DMS 273 (cell line): ENCODE results near the gene LMNB1.
"Not testable (repeated sequence)": the region's sequence is repeated elsewhere in the genome, so short reads cannot be mapped to it uniquely, and the experiment has no call there.

Experiments
- DNase-seq: peaks from one replicate; lab custom pipeline; 2025; ENCODE audit not compliant: unreplicated experiment; lab: John Stamatoyannopoulos, UW

The LMNB1 gene

DNA sequence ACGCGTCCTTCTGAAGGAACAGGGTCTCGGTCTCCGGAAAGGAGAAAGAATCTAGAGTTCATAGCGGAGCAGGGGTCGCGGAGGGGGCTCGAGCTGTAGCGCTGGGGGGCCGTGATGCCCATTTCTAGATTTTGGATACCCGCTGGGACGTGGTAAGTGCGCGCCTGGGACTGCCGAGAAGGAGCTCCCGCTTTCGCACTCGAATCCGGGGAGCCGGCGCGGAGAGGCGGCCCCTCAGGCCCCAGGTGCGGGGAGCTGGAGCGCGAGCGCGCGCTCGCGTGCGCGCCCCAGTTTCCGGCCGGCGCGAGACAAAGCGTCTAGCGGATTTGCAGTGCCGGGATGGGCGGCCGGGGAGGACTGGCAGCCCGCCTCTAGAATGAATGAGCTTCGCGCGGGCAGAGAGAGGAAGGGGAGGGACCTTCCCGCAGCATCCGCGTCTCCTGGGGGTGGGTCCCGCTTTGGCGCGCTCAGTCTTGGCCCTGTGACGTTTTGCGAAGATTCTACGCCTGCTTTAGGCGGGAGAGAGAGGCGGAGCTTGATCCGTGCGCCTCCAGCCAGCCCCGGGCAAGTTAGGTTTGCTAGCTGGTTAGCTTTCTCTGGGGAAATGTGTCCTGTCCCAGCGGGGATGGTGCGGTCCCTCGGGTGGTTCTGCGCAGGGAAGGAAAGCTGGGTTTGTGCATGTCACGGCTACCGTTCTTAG is 1.2 kb downstream of the LMNB1 start:
- DNase-seq = peak; percentile 98

DNA sequence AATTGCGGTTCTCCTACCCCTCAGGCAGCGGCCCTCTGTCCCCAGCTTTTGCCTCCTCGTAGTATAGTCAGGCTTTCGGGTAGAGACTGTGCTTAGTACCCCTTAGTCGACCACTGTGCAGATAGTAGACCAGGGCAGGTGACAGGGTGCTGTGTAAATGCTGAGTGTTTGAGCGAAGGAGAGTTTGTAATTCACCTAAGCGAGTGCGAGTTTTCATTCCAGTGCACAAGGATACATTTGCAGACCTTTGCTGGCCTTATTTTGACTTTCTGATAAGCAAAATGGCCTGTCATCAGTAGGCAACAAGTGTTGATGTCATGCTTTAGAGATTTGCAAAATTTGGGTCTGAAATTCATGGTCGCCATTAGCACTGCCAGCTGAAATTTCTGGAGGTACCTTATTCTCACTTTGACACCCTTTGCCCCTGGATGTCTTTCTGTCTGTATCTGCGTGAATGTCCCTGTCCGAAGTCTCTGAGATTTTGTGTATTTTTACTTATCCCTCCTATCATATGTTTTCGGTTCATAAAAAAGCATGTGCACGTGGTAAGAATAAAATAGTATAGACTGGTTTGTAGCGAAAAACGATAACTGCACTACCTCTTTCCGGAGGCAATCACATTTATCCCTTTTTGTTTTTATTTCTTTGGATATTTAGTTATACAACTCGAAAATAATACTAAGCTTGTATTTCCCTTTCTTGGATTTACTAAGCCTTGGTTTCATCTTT is 1.9 kb downstream of the LMNB1 start:
- DNase-seq = peak; percentile 64

DNA sequence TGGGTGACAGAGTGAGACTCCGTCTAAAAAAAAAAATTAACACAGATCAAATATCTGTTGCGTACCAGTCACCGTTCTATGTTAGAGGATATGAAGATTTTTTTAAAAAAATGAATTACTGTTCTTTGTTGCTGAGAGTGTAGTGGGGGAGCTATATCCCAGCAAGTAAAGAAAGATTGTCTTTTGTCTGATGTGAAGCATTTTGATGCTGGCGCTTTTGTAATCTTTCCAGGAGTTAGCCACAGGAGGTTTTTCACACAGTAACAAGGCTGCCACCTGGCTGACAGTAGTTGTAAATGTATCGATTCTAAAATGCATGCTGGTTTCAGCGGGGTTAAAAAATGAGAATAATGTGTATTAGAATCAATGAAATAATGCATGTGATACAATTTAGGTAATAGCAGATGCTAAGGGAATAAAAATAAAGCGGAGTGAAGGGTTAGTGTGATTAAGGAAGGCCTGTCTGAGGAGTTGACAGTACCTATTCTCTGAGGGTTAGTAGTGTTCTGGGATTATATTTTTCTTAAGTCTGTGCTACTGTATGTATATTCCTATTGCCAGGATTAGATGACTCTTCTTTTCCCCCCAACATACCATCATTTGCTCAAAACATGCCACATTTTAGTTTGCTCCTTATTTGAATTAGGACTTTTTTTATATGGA is 3.4 kb downstream of the LMNB1 start:
- DNase-seq = peak; percentile 84

DNA sequence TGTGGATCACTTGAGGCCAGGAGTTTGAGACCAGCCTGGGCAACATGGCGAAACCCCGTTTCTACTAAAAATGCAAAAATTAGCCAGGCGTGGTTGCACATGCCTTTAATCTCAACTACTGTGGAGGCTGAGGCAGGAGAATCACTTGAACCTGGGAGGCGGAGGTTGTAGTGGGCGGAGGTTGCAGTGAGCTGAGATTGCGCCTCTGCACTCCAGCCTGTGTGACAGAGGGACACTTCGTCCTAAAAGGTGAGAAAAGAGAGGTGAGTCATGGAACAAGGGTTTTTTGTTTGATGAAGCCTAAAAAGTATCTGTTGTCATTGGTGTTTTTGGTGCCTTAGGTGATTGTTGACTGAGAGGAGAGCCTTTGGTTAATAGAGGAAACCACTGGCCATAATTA is 11.5 kb downstream of the LMNB1 start:
- DNase-seq = not testable (repeated sequence)

DNA sequence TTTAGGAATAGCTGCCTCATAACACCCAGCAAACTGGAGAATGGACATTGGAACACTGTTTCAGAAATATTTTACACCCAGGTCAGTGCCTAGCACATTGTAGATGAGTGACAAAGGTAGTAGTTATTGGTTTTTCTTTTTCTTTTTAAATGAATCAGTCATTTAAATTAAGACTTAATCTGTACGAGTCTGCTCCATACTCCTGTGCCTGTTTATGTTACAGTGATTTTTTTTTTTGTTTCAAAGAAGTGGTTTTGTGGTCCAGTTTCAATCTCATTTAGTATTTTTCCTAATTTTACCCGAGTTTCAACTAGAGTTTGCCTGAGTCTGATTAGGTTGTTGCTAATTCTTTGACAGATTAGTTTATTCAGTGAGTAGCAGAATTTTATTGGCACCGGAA is 16.2 kb downstream of the LMNB1 start:
- no peak for DNase-seq

DNA sequence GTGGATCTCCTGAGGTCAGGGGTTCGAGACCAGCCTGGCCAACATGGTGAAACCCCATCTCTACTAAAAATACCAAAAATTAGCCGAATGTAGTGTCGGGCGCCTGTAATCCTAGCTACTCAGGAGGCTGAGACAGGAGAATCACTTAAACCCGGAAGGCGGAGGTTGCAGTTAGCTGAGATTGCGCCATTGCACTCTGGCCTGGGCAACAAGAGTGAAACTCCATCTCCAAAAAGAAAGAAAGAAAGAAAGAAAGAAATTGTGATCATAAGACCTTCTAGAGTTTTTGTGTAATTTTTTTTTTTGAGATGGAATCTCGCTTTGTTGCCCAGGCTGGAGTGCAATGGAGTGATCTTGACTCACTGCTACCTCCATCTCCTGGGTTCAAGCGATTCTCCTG is 16.7 kb downstream of the LMNB1 start:
- not testable (repeated sequence) for DNase-seq

DNA sequence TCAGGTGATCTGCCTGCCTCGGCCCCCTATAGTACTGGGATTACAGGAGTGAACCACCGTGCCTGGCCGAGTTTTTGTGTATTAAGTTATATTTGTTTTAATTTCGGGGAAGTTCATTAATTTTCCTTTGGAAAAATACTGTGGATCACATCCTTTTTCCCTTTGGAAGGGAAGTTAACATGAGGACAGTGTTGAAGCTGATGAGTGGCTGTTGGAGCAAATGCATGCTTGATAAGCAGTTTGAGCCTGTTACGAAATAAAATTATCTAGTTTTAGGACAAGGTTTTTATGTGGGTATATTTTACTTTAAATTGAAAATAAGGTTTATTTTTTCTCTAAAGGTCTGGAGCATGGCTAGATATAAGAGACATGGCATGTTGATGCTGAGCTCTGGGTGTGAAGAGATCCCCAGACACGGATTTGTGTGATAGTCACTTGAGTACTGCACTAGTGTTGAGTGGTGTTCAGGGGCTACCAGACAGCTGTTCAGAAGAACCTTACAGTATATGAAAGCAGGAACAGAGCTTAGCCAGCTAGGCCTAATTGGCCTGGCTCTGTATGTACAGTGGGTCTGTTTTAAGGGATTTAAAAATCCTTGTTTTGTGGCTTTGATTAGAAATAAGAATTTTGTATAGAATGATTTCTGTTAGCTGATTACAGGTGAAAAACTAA is 17.4 kb downstream of the LMNB1 start:
- DNase-seq = peak; percentile 34

DNA sequence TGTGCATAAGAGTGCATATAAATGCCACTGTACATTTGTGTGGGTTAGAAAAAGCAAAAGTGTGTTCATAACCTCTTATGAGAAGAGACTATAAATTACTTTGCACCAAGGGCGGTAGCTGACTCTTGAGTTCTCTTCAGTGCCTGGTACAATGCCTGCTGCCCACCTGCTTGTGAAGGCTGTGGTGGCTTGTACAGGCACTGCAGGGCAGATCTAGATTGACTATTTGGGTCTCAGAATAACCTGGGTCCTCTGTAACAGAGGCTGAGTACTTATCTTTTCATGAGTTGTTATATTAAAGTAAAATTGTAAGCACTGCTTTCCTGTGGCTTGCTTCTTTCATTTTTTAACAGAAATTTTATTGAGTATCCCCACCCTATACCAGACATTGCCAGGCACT is 22.8 kb downstream of the LMNB1 start:
- no peak for DNase-seq

DNA sequence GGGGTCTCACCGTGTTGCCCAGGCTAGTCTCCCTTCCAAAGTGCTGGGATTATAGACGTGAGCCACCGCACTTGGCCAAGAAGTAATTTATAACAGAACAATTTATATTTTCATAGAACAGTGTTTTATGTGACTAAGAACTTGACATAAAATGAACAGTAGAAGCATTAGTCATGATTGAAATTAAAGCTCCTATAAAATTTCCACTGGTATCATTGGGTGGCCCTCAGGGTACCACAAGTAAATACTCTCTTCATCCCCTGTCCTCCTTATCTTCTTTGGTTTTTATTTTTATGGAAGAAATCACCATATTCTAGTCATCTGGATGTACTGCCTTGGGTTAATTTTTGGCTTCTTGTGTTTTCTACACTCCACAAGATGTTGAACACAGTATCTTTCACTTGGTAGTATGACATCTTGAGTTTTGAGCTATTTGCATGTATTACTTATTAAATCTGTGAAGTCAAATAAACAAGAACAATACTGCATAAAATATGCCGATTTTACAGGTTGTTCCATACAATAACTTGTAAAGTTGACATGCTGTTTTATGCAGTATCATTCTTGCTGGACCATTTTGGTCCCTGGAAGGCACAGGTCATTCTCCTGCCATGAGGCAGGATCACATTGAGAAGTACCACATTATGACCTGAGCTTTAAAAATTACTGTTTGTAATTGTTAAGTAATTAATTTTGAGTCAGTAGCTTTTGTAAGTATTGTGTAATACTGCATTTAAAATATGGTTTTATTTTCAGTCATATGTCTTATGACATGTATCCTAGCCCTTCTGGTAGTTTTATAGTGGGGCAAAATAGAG is 24.4 kb downstream of the LMNB1 start:
- DNase-seq = no peak

DNA sequence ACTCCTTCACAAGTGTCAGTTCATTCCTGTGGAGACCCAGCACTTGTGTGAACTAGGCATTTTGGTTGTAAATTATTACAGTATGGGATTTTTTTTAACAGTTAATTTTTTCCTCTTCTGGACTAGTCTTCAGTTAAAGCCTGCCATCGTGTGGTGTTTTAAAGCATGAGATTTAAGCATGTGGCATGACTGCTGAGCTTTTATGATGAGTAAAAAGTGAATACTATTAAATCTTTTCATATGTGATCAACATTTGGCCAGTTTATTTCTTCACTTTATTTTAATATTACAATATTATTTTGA is 25.0 kb downstream of the LMNB1 start:
- DNase-seq = peak; percentile 41

DNA sequence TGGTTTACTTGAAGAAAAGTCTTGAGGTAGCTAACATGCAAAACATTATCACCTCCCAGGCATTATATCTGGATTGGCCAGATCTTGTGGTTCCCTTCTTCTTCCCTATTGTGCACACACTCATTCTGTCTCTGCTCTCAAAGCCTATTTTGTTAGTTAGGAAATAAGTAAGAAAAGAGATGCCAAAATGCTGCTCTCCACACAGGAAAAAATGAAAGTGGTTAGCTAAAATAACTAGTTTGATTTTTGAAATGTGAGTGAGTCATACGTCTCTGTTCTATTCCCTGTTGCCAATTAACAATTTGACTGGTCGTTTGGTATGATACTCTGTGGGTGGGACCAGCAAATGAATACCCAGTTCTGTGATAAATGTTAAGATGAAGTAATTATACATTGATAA is 28.1 kb downstream of the LMNB1 start:
- DNase-seq = no peak

DNA sequence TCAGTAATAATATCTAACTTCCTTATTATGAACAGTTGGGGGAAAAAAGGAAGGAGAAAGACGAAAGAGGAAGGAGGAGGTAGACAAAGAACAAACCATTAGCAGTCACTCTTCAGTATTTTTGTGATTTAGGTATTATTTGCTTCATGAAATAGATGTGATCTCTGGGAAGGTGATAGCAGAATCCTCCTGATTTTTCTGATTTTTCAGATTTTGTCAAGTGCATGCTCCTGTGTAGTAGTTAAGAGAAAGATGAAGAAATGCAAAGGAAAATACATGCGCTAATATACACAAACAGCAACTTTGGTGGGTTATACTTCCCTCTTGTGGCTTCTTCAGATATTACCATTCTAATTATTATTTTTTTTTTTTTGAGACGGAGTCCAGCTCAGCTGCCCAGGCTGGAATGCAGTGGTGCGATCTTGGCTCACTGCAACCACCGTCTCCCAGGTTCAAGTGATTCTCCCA is 31.6 kb downstream of the LMNB1 start:
- peak; percentile 56 for DNase-seq

DNA sequence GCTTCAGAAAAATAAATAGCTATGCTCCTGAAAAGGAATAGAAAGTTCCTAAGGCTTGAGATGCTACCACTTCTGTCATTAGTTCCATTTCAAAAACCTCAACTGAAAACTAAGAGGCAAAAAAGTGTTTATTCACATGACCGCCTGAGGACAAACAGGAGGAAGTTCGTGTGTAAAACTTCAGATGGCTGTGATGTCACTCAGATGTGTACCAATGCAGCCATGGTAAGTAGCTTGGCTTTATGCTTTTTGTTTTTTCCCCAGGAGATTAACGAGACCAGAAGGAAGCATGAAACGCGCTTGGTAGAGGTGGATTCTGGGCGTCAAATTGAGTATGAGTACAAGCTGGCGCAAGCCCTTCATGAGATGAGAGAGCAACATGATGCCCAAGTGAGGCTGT is 33.0 kb downstream of the LMNB1 start:
- DNase-seq = no peak

DNA sequence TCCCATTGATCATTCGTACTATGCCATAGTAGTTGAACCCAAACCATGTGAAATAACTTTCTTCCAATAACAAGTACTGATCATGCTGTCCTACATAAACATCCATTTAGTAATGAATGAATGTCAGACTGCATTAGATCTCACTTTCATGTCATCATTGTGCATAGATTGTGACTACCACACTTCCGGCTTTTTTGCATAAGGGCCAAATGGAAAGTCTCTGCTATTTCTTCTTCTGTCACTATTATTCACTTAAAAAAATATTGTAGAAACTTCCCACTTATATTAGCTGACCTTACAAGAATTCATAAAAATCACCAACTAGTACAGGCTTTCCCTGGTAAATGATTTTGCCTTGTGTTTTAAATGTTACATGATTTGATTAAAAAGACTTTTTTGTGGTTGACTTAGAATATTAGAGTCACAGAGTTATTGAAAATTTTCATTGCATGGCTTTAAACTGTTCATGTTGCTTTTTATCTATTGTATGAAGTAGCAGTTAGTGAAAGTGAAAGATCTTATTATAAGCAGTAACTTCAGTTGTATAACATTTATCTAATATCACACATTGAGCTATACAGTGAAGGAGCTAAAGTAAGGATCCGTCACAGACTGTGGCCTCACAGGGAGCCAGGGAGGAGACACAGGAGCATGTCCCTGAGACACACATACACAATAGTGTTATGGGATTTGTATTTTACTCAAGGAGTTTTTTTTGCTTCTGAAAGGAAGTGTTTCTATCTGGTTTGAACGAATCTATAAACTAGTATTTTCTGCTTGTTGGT is 33.9 kb downstream of the LMNB1 start:
- no peak for DNase-seq

DNA sequence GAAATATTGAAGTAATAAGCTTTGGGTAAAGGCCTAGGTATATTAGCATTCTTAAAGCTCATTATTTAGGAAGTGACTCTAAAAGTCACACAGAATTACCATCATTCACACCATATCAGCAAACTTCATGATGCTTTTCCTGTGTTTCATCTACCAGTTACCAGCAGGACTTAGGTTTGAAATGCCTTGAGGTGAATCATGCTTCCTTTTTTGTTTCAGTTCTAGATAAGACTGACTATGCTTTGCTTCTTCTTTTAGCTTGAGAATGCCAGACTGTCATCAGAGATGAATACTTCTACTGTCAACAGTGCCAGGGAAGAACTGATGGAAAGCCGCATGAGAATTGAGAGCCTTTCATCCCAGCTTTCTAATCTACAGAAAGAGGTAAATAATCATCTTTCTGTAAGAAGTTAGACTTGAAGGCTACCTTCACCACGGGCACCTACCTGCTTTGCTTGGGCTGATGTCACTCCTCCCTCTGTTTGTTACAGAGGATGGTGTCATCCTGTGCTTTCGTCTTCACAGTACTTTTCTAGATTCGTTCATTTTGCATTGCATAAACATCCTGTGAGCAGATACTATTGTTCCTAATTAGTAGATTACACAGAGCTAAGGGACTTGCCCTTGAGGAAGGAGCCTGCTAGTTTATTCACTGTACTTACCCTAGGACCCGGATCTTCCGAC is 34.7 kb downstream of the LMNB1 start:
- DNase-seq = no peak

DNA sequence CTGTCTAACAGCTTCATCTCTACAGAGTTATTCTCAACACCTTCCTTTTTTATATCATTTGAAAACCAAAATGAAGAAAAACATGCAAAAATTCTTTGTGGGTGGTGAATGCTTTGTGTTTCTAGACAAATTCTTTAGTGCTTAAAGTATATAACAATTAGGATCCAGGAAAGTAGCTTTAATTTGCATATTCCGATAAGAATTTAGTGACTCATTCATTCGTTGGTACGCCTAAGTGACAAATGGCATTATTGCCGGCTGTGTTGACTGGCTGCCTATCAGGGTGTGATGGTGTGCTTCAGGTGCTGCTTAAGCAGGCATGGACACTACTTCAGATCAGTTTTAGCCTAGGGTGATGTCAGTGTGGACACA is 35.2 kb downstream of the LMNB1 start:
- DNase-seq = no peak

DNA sequence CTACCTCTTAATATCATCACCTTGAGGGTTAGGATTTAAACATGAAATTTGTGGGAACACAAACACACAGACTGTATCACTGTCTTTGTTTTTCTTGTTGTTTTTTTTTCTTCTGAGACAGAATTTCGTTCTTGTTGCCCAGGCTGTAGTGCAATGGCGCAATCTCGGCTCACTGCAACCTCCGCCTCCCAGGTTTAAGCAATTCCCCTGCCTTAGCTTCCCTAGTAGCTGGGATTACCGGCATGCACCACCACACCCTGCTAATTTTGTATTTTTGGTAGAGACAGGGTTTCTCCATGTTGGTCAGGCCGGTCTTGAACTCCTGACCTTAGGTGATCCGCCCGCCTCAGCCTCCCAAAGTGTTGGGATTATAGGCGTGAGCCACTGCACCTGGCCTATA is 36.9 kb downstream of the LMNB1 start:
- DNase-seq = not testable (repeated sequence)

DNA sequence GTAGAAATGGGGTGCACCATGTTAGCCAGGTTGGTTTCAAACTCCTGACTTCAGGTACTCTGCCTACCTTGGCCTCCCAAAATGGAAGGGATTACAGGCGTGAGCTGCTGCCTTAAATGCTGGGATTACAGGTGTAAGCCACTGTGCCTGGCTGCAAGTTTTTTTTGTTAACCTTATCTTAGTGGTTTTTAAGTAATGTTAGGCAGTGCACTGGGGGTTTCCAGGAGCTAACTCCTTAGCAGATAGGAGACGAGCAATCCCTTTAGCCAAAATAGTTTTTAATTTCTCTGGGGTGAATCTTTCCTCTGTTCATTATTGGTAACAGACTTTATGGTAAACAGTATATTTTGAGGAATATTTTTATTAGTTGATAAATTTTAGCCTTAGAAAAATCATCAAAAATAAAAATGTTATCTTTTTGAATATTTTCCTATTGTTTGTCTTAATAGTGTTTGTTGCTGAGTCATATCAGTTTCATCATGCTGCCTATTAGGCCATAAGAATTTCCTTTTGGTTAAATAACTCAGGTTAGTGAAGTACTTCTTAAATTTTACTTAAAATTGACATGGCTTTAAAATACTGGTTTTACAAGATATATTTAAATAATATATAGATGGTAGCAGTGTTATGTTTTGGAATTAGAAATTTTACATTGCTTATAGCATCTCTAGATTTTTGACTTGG is 37.9 kb downstream of the LMNB1 start:
- DNase-seq = no peak

DNA sequence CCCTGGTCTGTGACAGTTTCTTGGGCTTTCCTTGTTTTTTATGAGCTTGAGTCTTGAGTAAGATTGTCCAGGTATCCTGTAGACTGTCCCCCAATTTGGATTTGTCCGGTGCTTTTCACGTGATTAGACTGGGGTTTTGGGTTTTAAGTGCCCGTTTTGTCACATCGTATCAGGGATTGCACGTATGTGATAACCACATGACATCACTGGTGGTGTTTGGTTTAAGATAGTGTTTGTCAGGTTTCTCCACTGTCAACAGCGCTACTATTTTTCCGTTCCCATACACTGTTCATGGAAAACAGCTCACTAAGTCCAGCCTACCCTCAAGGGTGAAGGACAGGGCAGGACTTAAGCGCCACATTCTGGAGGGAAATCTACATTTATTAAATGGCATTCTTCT is 39.7 kb downstream of the LMNB1 start:
- DNase-seq = no peak
